Mononuclear cell (primary cell): ENCODE measurements around the gene NEURL1. TPM values are rescaled to one million over a fixed set of nuclear protein-coding genes. Genes with fewer than 3 reads are reported as not detected.
"Not testable (repeated sequence)": the region's sequence is repeated elsewhere in the genome, so short reads cannot be mapped to it uniquely, and the experiment has no call there.

ENCODE experiments used
- H3K27me3 ChIP-seq: 2 replicates; pipeline ENCODE4 v1.6.0; 2011; ENCODE audit warnings: low read length, control low read depth; ENCODE audit not compliant: insufficient read depth
- H3K4me1 ChIP-seq: 2 replicates; pipeline ENCODE4 v1.5.1; 2011; ENCODE audit warnings: mild to moderate bottlenecking, low read length, control low read depth; ENCODE audit not compliant: insufficient read depth
- H3K4me3 ChIP-seq: 2 replicates; pipeline ENCODE4 v1.5.1; 2011; ENCODE audit warnings: mild to moderate bottlenecking, low read length, moderate library complexity
- H3K9me3 ChIP-seq: 2 replicates; pipeline ENCODE4 v1.5.1; 2011; ENCODE audit warnings: low read depth, mild to moderate bottlenecking, control low read depth, low read length
- total RNA-seq: library from RNA; depleted of rRNA; stranded (reverse); fragments of >200 nt; gene quantifications from one replicate; pipeline ENCODE4 v1.2.3, GENCODE V29; 2012

The NEURL1 gene
- total RNA-seq, 1 donor, result 4.8 TPM

- Histone ChIP-seq H3K4me1 (peaks cover 11% of the 10 kb centered on the region), H3K27me3 (peaks cover 37% of the 10 kb centered on the region), H3K4me3 (no peak overlapping the region), H3K9me3 (no peaks in the 10 kb centered on the region)
Measured at GRCh38 chr10:103497161-103497915, 3.8 kb downstream of the NEURL1 start.

- Histone ChIP-seq H3K27me3 (peaks cover 26% of the 10 kb centered on the region), H3K9me3 (no peaks in the 10 kb centered on the region), H3K4me1 (peaks cover 6% of the 10 kb centered on the region), H3K4me3 (no peak overlapping the region)
Measured at GRCh38 chr10:103498936-103499638, 5.6 kb downstream of the NEURL1 start.

DNA sequence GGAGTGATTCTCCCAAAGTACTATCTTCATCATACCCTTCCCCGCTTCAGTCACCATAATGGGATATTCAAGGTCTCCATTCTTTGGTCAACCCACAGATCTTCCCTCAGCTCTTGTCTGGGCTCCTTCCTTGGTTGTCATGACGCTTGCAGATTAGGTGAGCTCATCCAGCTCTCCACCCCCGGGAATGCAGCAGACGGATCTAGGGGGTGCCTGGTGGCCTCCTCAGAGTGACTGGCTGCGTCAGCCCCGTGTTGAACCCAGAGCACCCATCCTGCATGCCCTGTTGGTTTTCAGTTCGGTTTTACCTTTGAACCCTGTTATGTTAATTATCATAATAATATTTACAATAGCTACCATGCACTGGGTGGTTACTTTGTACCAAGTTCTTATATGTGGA, 6.4 kb downstream of the NEURL1 start:
- Histone ChIP-seq H3K4me3 (no peak overlapping the region), H3K27me3 (peaks cover 18% of the 10 kb centered on the region), H3K4me1 (peaks cover 6% of the 10 kb centered on the region), H3K9me3 (no peaks in the 10 kb centered on the region)

GRCh38 chr10:103500481-103500880, 7.0 kb downstream of the NEURL1 start:
- Histone ChIP-seq H3K9me3 (no peaks in the 10 kb centered on the region), H3K4me1 (peaks cover 6% of the 10 kb centered on the region), H3K4me3 (no peak overlapping the region), H3K27me3 (peaks cover 12% of the 10 kb centered on the region)

DNA sequence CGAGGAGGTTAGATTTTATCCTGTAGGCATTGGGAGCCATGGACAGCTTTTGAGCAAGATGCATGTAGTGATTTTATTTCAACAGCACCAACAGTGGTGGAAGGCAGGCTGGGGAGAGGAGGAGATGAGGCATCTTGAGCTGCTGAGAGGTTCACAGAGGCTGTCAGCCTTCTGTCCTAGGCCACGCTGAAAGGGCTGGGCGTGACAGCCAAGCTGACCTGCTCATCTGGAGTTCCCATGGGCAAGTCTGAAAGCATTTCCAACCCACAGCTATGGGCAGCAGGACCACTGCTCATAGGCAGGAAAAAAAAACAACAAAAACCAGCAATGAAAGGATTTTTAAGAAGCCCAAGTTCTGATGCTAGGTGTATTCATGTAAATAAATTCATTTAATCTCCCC, 7.7 kb downstream of the NEURL1 start:
- Histone ChIP-seq H3K4me3 (no peak overlapping the region), H3K27me3 (peaks cover 8% of the 10 kb centered on the region), H3K4me1 (peaks cover 6% of the 10 kb centered on the region), H3K9me3 (no peaks in the 10 kb centered on the region)

DNA sequence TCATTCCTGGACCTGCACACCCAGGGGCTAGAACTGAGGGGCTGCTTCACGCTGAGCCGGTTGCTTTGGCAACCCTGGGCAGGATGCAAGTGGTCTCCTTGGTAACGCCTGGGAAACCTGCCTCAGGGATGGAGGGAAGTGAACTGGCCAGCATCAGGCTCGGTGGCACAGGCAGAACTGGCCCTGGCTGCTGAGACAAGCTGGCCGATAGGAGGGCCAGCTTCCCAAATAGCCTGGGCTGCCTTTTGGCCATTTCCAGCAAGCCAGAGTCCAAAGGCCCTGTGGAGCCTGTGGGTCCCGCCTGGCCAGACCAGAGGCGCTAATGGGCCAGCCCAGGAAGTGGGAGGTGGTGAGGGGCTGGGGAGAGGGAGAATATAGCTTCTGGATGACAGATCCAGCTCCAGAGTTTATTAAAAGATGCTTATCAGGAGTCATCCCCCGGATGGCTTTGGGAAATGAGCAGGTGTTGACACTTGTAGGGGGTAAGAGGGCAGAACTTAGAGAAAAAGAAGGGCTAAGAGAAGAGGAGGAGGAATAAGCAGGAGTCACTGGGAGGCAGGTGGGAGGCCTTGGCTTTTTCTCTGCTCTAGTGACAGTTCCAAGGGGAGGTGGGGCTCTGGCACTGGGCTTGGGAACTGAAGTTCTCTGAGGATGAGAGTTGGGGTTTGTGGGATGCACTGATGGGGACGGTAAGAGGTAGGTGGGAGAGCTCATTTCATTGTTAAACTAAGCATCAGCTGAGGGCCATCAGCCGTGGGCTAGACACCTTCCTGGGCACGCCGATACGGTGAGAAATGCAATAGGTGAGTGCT, 9.6 kb downstream of the NEURL1 start:
- no peaks in the 10 kb centered on the region for H3K9me3 ChIP-seq
- peaks cover 6% of the 10 kb centered on the region for H3K4me1 ChIP-seq
- H3K4me3 ChIP-seq, result no peak overlapping the region
- no peaks in the 10 kb centered on the region for H3K27me3 ChIP-seq

DNA sequence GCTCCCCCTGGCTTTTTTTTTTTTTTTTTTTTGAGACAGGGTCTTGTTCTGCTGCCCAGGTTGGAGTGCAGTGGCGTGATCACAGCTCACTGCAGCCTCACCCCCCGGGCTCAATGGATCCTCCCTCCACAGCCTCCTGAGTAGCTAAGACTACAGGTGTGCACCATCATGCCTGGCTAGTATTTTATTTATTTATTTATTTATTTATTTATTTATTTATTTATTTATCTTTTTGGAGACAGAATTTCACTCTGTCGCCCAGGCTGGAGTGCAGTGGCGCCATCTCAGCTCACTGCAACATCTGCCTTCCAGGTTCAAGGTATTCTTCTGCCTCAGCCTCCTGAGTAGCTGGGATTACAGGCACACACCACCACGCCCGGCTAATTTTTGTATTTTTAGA, 10.3 kb downstream of the NEURL1 start:
- not testable (repeated sequence) for H3K4me3 ChIP-seq, H3K9me3 ChIP-seq, H3K4me1 ChIP-seq, H3K27me3 ChIP-seq

- H3K4me1 ChIP-seq, result peaks cover 6% of the 10 kb centered on the region
- no peak overlapping the region for H3K4me3 ChIP-seq
- H3K27me3 ChIP-seq, result no peaks in the 10 kb centered on the region
Measured at GRCh38 chr10:103504181-103504783, 10.8 kb downstream of the NEURL1 start.

GRCh38 chr10:103506061-103506460, 12.6 kb downstream of the NEURL1 start:
- H3K4me1 ChIP-seq, result peaks cover 6% of the 10 kb centered on the region
- H3K27me3 ChIP-seq, result no peaks in the 10 kb centered on the region
- H3K4me3 ChIP-seq, result no peak overlapping the region
- H3K9me3 ChIP-seq, result no peaks in the 10 kb centered on the region

More at GRCh38 chr10:103504181-103504783, 10.8 kb downstream of the NEURL1 start:
- H3K9me3 ChIP-seq, result no peaks in the 10 kb centered on the region

DNA sequence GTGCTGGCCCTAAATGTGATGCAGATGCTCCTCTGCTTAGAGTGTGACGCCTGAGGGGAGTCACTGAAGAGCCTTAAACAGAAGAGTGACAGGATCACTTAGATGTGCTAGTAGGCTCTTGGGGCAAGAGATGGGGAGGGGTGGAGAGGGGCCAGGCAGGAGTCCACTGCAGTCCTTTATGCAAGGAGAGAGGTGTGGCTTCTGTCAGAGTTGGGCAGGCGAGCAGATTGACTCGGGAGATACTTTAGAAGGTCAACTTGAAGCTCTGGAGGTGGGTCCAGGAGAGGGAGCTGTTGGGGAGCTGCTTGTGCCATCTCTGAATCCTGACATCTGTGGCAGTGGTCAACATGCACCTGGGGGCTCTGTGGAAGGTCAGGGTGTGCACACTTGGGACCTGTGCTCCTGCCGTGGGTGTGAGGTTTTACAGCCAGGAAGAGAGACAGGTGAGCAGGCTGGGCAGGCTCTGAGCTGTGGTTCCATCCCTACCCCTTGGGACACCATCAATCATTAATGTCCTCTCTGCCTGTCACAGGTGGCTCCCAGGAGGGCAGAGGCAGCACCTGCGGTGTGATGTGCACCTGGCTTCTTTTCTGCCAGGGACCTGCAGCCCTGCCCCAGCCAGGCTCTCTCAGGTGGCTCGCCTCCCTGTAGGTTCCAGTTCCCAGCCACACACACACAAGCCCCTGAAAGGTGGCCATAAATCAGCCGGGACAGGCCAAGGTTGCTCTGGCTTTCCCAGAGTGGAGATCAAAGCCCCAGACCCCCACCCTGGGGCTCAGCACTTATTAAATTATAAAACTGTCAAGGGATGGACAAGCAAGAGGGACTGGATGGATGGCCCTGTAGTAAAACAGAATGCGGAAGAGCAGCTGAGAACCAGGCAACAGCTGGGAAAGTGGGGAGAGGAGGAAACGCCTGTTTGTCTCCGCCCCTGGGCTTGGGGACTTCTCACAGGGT, 14.0 kb downstream of the NEURL1 start:
- Histone ChIP-seq H3K4me3 (no peak overlapping the region), H3K27me3 (no peaks in the 10 kb centered on the region), H3K9me3 (no peaks in the 10 kb centered on the region), H3K4me1 (peaks cover 6% of the 10 kb centered on the region)

DNA sequence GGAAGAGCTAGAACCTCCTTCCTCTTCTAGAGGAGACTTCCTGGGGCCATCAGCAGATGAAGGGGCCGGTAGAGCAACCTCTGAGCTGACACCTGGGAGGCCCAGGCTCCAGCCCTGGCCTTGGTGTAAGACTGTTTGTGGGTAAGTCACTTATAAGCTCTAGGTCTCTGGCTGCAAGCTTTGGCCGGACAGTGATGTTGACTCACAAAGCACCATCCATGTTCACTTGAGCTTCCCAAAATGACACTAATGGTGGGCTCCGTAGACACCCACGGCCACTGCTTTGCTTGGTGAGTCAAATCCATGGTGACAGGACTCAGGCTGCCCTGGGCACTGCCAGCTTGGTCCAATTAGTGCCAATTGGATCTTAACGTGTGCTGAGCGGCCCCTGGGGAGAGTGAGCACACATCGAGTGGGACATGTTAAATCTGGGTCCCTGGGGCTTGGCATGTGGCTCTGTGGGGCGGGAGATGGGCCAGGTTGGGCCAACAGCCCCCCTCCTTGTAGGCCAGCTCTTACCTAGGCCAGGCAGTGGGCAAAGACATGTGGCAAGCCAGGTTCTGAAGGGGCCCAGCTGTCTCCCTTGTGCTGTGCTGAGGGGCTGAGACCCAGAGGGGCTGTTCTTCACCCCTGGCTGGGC, 16.7 kb downstream of the NEURL1 start:
- Histone ChIP-seq H3K4me1 (no peaks in the 10 kb centered on the region), H3K4me3 (no peak overlapping the region), H3K27me3 (no peaks in the 10 kb centered on the region), H3K9me3 (no peaks in the 10 kb centered on the region)

DNA sequence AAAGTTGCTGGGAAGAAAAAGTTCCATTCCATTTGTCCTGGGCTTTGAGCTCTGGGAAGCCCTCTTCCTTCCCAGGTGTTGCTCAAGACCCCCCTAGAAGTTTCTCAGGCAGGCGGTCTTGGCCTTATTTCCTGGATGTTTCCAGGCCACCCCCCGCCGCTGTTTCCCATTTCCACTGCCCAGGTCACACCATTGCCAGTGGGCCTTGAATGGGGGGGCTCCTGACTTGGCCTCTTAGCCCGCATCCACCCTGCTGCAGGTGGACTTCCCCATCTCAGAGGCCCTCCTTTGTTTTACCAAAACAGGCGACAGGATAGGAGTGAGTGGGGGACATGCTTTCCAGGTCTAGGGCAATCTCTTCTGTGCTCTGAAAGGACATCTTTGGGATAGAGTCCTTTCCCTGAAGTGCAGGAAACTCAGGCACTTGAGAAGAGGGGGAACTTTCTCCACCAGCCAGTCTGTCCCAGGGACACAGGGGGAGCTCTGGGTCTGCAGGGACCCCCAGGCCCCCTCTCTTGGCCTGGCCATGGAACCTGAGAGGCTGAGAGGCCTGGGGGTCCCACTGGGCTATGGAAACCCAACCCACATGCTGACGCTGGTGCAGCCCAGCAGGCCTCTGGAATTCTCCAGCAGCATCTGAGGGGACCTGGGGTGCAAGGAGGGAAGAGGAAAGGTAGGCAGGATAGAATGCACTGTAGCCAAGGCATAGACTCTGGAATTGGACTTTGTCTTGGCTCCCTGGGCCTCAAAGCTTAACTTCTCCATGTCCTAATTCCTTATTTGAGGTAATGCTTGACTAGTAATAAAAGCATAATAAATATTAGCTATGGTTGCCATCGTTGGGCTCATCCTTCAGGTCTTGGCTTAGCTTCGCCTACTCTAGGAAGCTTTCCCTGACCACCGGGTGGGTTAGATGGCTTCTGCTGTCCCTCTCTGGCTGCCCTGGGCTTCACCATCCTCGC, 17.6 kb downstream of the NEURL1 start:
- no peak overlapping the region for H3K4me3 ChIP-seq
- H3K9me3 ChIP-seq, result no peaks in the 10 kb centered on the region
- no peaks in the 10 kb centered on the region for H3K27me3 ChIP-seq
- no peaks in the 10 kb centered on the region for H3K4me1 ChIP-seq

DNA sequence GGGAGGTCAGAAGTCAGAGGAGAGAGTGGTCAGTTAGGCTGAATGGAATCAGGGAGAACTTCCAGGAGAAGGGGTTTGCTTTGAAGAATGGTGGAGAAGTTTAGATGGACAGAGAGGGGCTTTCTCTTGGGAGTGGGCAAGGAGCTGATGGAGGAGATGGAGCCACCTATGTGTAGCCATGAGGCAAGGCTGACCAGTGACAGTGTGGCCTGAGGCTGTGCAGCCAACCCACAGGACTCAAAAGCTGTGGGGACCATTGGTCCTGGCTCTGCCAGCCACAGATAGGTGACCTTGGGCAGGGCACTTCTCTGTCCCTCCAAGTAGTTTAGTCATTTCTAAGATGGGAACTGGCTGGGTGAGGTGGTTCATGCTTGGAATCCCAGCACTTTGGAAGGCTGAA, 18.7 kb downstream of the NEURL1 start:
- Histone ChIP-seq H3K9me3 (no peaks in the 10 kb centered on the region), H3K4me1 (no peaks in the 10 kb centered on the region), H3K27me3 (no peaks in the 10 kb centered on the region), H3K4me3 (no peak overlapping the region)
